Stimulated activated memory B cell treated with anti-CD40 and anti-IgM and Interleukin-4, amounts not matched to agents 10 μg/mL and 1 μg/mL and 100 μg/mL, for 72 hours (primary cell): ENCODE data around the gene PIGU.

Source experiments
- ATAC-seq: fragments of 150-1000 bp; cut with Tn5 transposase; 2 replicates; pipeline ENCODE4 v1.10.0; 2021
- H3K27ac Mint-ChIP-seq: one replicate; pipeline ENCODE4 v1.8.0; 2022; ENCODE audit warnings: mild to moderate bottlenecking, mixed read lengths
- H3K27me3 Mint-ChIP-seq: one replicate; pipeline ENCODE4 v1.8.0; 2022; ENCODE audit warnings: mixed read lengths
- H3K36me3 Mint-ChIP-seq: one replicate; pipeline ENCODE4 v1.8.0; 2022; ENCODE audit warnings: mixed read lengths
- H3K4me1 Mint-ChIP-seq: one replicate; pipeline ENCODE4 v1.8.0; 2022; ENCODE audit warnings: mixed read lengths
- H3K4me3 Mint-ChIP-seq: one replicate; pipeline ENCODE4 v1.8.0; 2022; ENCODE audit warnings: mild to moderate bottlenecking, moderate library complexity, mixed read lengths
- H3K9me3 Mint-ChIP-seq: one replicate; pipeline ENCODE4 v1.8.0; 2022; ENCODE audit warnings: mixed read lengths

The PIGU gene

GRCh38 chr20:34571753-34572152 is 105.1 kb downstream of the PIGU start:
- H3K9me3 Mint-ChIP-seq = no peaks in the 10 kb centered on the region
- ATAC-seq = no peak
- peaks cover 50% of the 10 kb centered on the region for H3K36me3 Mint-ChIP-seq
- no peak overlapping the region for H3K4me3 Mint-ChIP-seq
- no peaks in the 10 kb centered on the region for H3K4me1 Mint-ChIP-seq
- no peak overlapping the region for H3K27ac Mint-ChIP-seq
- no peaks in the 10 kb centered on the region for H3K27me3 Mint-ChIP-seq

- Mint-ChIP-seq H3K36me3 (peaks cover 49% of the 10 kb centered on the region), H3K4me3 (no peak overlapping the region), H3K27ac (no peak overlapping the region), H3K9me3 (no peaks in the 10 kb centered on the region), H3K27me3 (no peaks in the 10 kb centered on the region), H3K4me1 (no peaks in the 10 kb centered on the region)
- no peak for ATAC-seq
Measured at GRCh38 chr20:34570859-34571306, 106.0 kb downstream of the PIGU start.

- Mint-ChIP-seq H3K4me3 (no peak overlapping the region), H3K4me1 (peaks cover 8% of the 10 kb centered on the region), H3K27ac (no peak overlapping the region), H3K9me3 (no peaks in the 10 kb centered on the region), H3K27me3 (no peaks in the 10 kb centered on the region), H3K36me3 (peaks cover 42% of the 10 kb centered on the region)
- no peak for ATAC-seq
Measured at GRCh38 chr20:34569598-34569997, 107.3 kb downstream of the PIGU start.

- no peaks in the 10 kb centered on the region for H3K27me3 Mint-ChIP-seq
- peaks cover 12% of the 10 kb centered on the region for H3K4me1 Mint-ChIP-seq
- H3K36me3 Mint-ChIP-seq = peaks cover 32% of the 10 kb centered on the region
- H3K9me3 Mint-ChIP-seq = no peaks in the 10 kb centered on the region
- no peak overlapping the region for H3K4me3 Mint-ChIP-seq
- no peak overlapping the region for H3K27ac Mint-ChIP-seq
- ATAC-seq = no peak
Measured at GRCh38 chr20:34567892-34568865, 108.7 kb downstream of the PIGU start.

GRCh38 chr20:34566978-34567891 is 109.7 kb downstream of the PIGU start:
- Mint-ChIP-seq H3K27ac (no peak overlapping the region), H3K36me3 (peaks cover 30% of the 10 kb centered on the region), H3K9me3 (no peaks in the 10 kb centered on the region), H3K4me3 (no peak overlapping the region), H3K27me3 (no peaks in the 10 kb centered on the region), H3K4me1 (peaks cover 12% of the 10 kb centered on the region)
- no peak for ATAC-seq

- Mint-ChIP-seq H3K27ac (no peak overlapping the region), H3K9me3 (no peaks in the 10 kb centered on the region)
- ATAC-seq = no peak
Measured at GRCh38 chr20:34564833-34565232, 112.1 kb downstream of the PIGU start.

GRCh38 chr20:34562641-34563040 is 114.3 kb downstream of the PIGU start:
- Mint-ChIP-seq H3K4me3 (no peak overlapping the region), H3K27ac (peak overlapping the region; percentile 9), H3K9me3 (no peaks in the 10 kb centered on the region), H3K36me3 (peaks cover 9% of the 10 kb centered on the region), H3K27me3 (no peaks in the 10 kb centered on the region), H3K4me1 (peaks cover 31% of the 10 kb centered on the region)
- no peak for ATAC-seq

More at GRCh38 chr20:34564833-34565232, 112.1 kb downstream of the PIGU start:
- Mint-ChIP-seq H3K4me3 (no peak overlapping the region), H3K36me3 (peaks cover 18% of the 10 kb centered on the region), H3K27me3 (no peaks in the 10 kb centered on the region), H3K4me1 (peaks cover 23% of the 10 kb centered on the region)

- H3K36me3 Mint-ChIP-seq = peaks cover 5% of the 10 kb centered on the region
- H3K4me1 Mint-ChIP-seq = peaks cover 31% of the 10 kb centered on the region
- peak overlapping the region; percentile 16 for H3K27ac Mint-ChIP-seq
- no peak overlapping the region for H3K4me3 Mint-ChIP-seq
- no peak for ATAC-seq
- H3K9me3 Mint-ChIP-seq = no peaks in the 10 kb centered on the region
- H3K27me3 Mint-ChIP-seq = no peaks in the 10 kb centered on the region
Measured at GRCh38 chr20:34561661-34562060, 115.2 kb downstream of the PIGU start.

- H3K4me1 Mint-ChIP-seq = peaks cover 30% of the 10 kb centered on the region
- H3K4me3 Mint-ChIP-seq = no peak overlapping the region
- H3K9me3 Mint-ChIP-seq = no peaks in the 10 kb centered on the region
- peaks cover 5% of the 10 kb centered on the region for H3K36me3 Mint-ChIP-seq
- peak overlapping the region; percentile 48 for H3K27ac Mint-ChIP-seq
- H3K27me3 Mint-ChIP-seq = no peaks in the 10 kb centered on the region
- ATAC-seq = no peak
Measured at GRCh38 chr20:34560614-34561013, 116.3 kb downstream of the PIGU start.

- H3K9me3 Mint-ChIP-seq = no peaks in the 10 kb centered on the region
- no peaks in the 10 kb centered on the region for H3K27me3 Mint-ChIP-seq
- peak overlapping the region; percentile 27 for H3K4me3 Mint-ChIP-seq
- peaks cover 26% of the 10 kb centered on the region for H3K4me1 Mint-ChIP-seq
- ATAC-seq = peak; percentile 3
- H3K36me3 Mint-ChIP-seq = peaks cover 5% of the 10 kb centered on the region
- H3K27ac Mint-ChIP-seq = peak overlapping the region; percentile 48
Measured at GRCh38 chr20:34560141-34560523, 116.8 kb downstream of the PIGU start.

GRCh38 chr20:34559311-34560140 is 117.4 kb downstream of the PIGU start:
- peak overlapping the region; percentile 48 for H3K27ac Mint-ChIP-seq
- peaks cover 2% of the 10 kb centered on the region for H3K36me3 Mint-ChIP-seq
- no peak overlapping the region for H3K4me3 Mint-ChIP-seq
- ATAC-seq = peak; percentile 31
- H3K4me1 Mint-ChIP-seq = peaks cover 22% of the 10 kb centered on the region
- no peaks in the 10 kb centered on the region for H3K27me3 Mint-ChIP-seq
- no peaks in the 10 kb centered on the region for H3K9me3 Mint-ChIP-seq

GRCh38 chr20:34558320-34559218 is 118.3 kb downstream of the PIGU start, which contains the start of gene MAP1LC3A:
TSS of gene MAP1LC3A (plus strand) at chr20:34558718. CDS start at chr20:34558869, 151 bp downstream.
- ATAC-seq = peak; percentile 78
- peak within 1 kb of the TSS; percentile 87 for H3K4me3 Mint-ChIP-seq

GRCh38 chr20:34557936-34558319 is 119.0 kb downstream of the PIGU start:
- Mint-ChIP-seq H3K9me3 (no peaks in the 10 kb centered on the region), H3K27ac (peak overlapping the region; percentile 89), H3K4me1 (peaks cover 20% of the 10 kb centered on the region), H3K4me3 (peak overlapping the region; percentile 87), H3K27me3 (no peaks in the 10 kb centered on the region), H3K36me3 (no peaks in the 10 kb centered on the region)
- ATAC-seq = no peak

More at GRCh38 chr20:34558320-34559218, 118.3 kb downstream of the PIGU start, which contains the start of gene MAP1LC3A:
- Mint-ChIP-seq H3K9me3 (no peaks in the 10 kb centered on the region), H3K36me3 (no peaks in the 10 kb centered on the region), H3K4me1 (peaks cover 20% of the 10 kb centered on the region), H3K27me3 (no peaks in the 10 kb centered on the region), H3K27ac (peak within 1 kb of the TSS; percentile 89)
